ENCODE results near the gene TYROBP. TPM values are rescaled to one million over a fixed set of nuclear protein-coding genes. Genes with fewer than 3 reads are reported as not detected.

Gene TYROBP
- total and polyA plus RNA-seq, 2 of the 8 experiments (the other 6 are each of a cell fraction or from before 2014, with no cell fraction given): 0.18 TPM; not detected in 1

GRCh38 chr19:35874392-35874930 lies 33.6 kb downstream of the TYROBP start:
- CTCF ChIA-PET (ENCODE audit: partially characterized antibody): no interaction called here
- Histone ChIP-seq H3K9me3 (ENCODE audit: insufficient read depth in 2 of 2, low read depth in 1 of 2, low read length in 1 of 2) (no peaks in the 10 kb centered on the region), H2BK15ac (ENCODE audit: low read length) (no peak overlapping the region), H3K4me3 (ENCODE audit: extremely low read depth in 1 of 4, insufficient read depth in 2 of 4, low read depth in 3 of 4, low read length in 4 of 4) (no peak overlapping the region), H2AFZ (ENCODE audit: low read length) (no peak overlapping the region), H2AK5ac (ENCODE audit: low read depth, low read length) (no peak overlapping the region), H3K14ac (ENCODE audit: insufficient read length) (no peak overlapping the region), H3K27me3 (replicated peaks in 1 of 4; ENCODE audit: control insufficient read depth in 3 of 4, extremely low read depth in 1 of 4, insufficient read depth in 3 of 4, low read length in 3 of 4) (0 out of 7 replicates have a peak, but pooled peaks cover 0 to 5% (median 1%) of the 10 kb centered on the region in 4 experiments), H3K18ac (ENCODE audit: extremely low read depth, low read length) (no peak overlapping the region), H3K79me2 (ENCODE audit: control insufficient read depth in 1 of 2, insufficient read depth in 2 of 2, low read length in 2 of 2) (no peaks in the 10 kb centered on the region), H3K4ac (replicated peaks; ENCODE audit: insufficient read length, low read depth, low read length) (no peak overlapping the region), H3K56ac (replicated peaks; ENCODE audit: insufficient read length, low read depth, low read length) (no peak overlapping the region), H4K91ac (replicated peaks; ENCODE audit: insufficient read length, low read length) (no peak overlapping the region), H3K23me2 (ENCODE audit: low read depth, low read length) (no peaks in the 10 kb centered on the region; the same call in 1 of the 2 replicates), H3K23ac (ENCODE audit: insufficient read length) (no peak overlapping the region), H4K8ac (ENCODE audit: extremely low read depth, insufficient read depth, low read length) (peak overlapping the region; percentile 63; the same call in 1 of the 2 replicates), H2BK5ac (ENCODE audit: low read depth, low read length) (no peak overlapping the region), H2BK20ac (ENCODE audit: low read length) (no peak overlapping the region), H3K9ac (replicated peaks in 1 of 4; ENCODE audit: extremely low read depth in 1 of 4, low read depth in 3 of 4, low read length in 3 of 4) (no peak overlapping the region), H3K4me2 (ENCODE audit: insufficient read depth in 1 of 2, low read depth in 2 of 2, low read length in 2 of 2) (no peak overlapping the region), H2BK12ac (ENCODE audit: low read depth, low read length) (no peak overlapping the region), H3K79me1 (ENCODE audit: low read depth, low read length) (no peaks in the 10 kb centered on the region), H3K36me3 (ENCODE audit: control insufficient read depth in 2 of 4, insufficient read depth in 4 of 4, low read length in 3 of 4) (no peaks in the 10 kb centered on the region; a peak in 1 of 8 replicates), H3K4me1 (replicated peaks in 1 of 4; ENCODE audit: control insufficient read depth in 3 of 4, insufficient read depth in 4 of 4, low read length in 3 of 4) (peaks cover 0 to 13% (median 4%) of the 10 kb centered on the region in 4 experiments; a peak in 3 of 7 replicates), H3K27ac (ENCODE audit: low read depth, low read length) (no peak overlapping the region), H4K20me1 (replicated peaks in 1 of 2; ENCODE audit: control insufficient read depth in 1 of 2, insufficient read depth in 2 of 2, low read length in 2 of 2) (no peaks in the 10 kb centered on the region), H2BK120ac (replicated peaks; ENCODE audit: low read depth, low read length) (no peak overlapping the region), H4K5ac (ENCODE audit: insufficient read length, low read depth, low read length) (no peak overlapping the region)
- FAIRE-seq (no peak), DNase-seq (ENCODE audit: low read depth in 1 of 2, low spot score in 2 of 2) (no peak)
- POLR2A ChIA-PET (ENCODE audit: partially characterized antibody): no interaction called here
- 93% methylated on average over 30 of the region's 32 CpGs; no CpG with 5 or more reads in 1 of the 2 experiments for WGBS, 2 experiments (ENCODE audit: extremely low coverage in 1 of 2, insufficient coverage in 1 of 2, insufficient read length in 1 of 2, insufficient replicate concordance in 2 of 2, low coverage in 1 of 2, low lambda C conversion rate in 2 of 2, missing lambda C conversion rate in 1 of 2)
- no peak for TF ChIP-seq CTCF (IDR thresholded peaks at IDR 0.05; ENCODE audit: control extremely low read depth in 1 of 3, insufficient read depth in 1 of 3, low read depth in 1 of 3, low read length in 3 of 3)

Measured in H1 (cell line).